ENCODE results near the gene WFIKKN2.

WFIKKN2 gene

GRCh38 chr17:50877838-50878237, 42.5 kb downstream of the WFIKKN2 start:
- H3K9me3 ChIP-seq (ENCODE audit: low read depth, low read length): no peaks in the 10 kb centered on the region
- DNase-seq (ENCODE audit: low read depth, low spot score): no peak
- no peak overlapping the region for H3K9ac ChIP-seq (ENCODE audit: insufficient read length)
- H3K4me3 ChIP-seq: no peak overlapping the region
- no peaks in the 10 kb centered on the region for H3K36me3 ChIP-seq (ENCODE audit: insufficient read depth, low read length)
- TF ChIP-seq EZH2 (IDR thresholded peaks at IDR 0.05): no peak
- TF ChIP-seq FOXP2 (optimal IDR thresholded peaks at IDR 0.05; ENCODE audit: control extremely low read depth, extremely low read length, insufficient read depth): no peak
- no peak for TF ChIP-seq POLR2AphosphoS5 (IDR thresholded peaks at IDR 0.05; ENCODE audit: borderline replicate concordance, low read depth, low read length)
- H3K27ac ChIP-seq: no peak overlapping the region

GRCh38 chr17:50879086-50879485, 43.7 kb downstream of the WFIKKN2 start:
- no peak for TF ChIP-seq EZH2 (IDR thresholded peaks at IDR 0.05)
- TF ChIP-seq POLR2AphosphoS5 (IDR thresholded peaks at IDR 0.05; ENCODE audit: borderline replicate concordance, low read depth, low read length): no peak
- TF ChIP-seq FOXP2 (optimal IDR thresholded peaks at IDR 0.05; ENCODE audit: control extremely low read depth, extremely low read length, insufficient read depth): no peak
- Histone ChIP-seq H3K4me3 (no peak overlapping the region), H3K9me3 (ENCODE audit: low read depth, low read length) (no peaks in the 10 kb centered on the region), H3K36me3 (ENCODE audit: insufficient read depth, low read length) (no peaks in the 10 kb centered on the region), H3K27ac (no peak overlapping the region), H3K9ac (ENCODE audit: insufficient read length) (no peak overlapping the region)
- no peak for DNase-seq (ENCODE audit: low read depth, low spot score)

GRCh38 chr17:50881182-50881581, 45.8 kb downstream of the WFIKKN2 start:
- no peak for DNase-seq (ENCODE audit: low read depth, low spot score)
- no peak overlapping the region for H3K9ac ChIP-seq (ENCODE audit: insufficient read length)

GRCh38 chr17:50882851-50883250, 47.5 kb downstream of the WFIKKN2 start:
- Histone ChIP-seq H3K4me3 (no peak overlapping the region), H3K27ac (no peak overlapping the region), H3K9ac (ENCODE audit: insufficient read length) (no peak overlapping the region), H3K9me3 (ENCODE audit: low read depth, low read length) (no peaks in the 10 kb centered on the region), H3K36me3 (ENCODE audit: insufficient read depth, low read length) (no peaks in the 10 kb centered on the region)
- DNase-seq (ENCODE audit: low read depth, low spot score): no peak
- TF ChIP-seq EZH2 (IDR thresholded peaks at IDR 0.05) (no peak), POLR2AphosphoS5 (IDR thresholded peaks at IDR 0.05; ENCODE audit: borderline replicate concordance, low read depth, low read length) (no peak), FOXP2 (optimal IDR thresholded peaks at IDR 0.05; ENCODE audit: control extremely low read depth, extremely low read length, insufficient read depth) (no peak)

More at GRCh38 chr17:50881182-50881581, 45.8 kb downstream of the WFIKKN2 start:
- H3K9me3 ChIP-seq (ENCODE audit: low read depth, low read length): no peaks in the 10 kb centered on the region
- H3K27ac ChIP-seq: no peak overlapping the region
- TF ChIP-seq EZH2 (IDR thresholded peaks at IDR 0.05) (no peak), FOXP2 (optimal IDR thresholded peaks at IDR 0.05; ENCODE audit: control extremely low read depth, extremely low read length, insufficient read depth) (no peak), POLR2AphosphoS5 (IDR thresholded peaks at IDR 0.05; ENCODE audit: borderline replicate concordance, low read depth, low read length) (no peak)
- H3K36me3 ChIP-seq (ENCODE audit: insufficient read depth, low read length): no peaks in the 10 kb centered on the region
- no peak overlapping the region for H3K4me3 ChIP-seq

GRCh38 chr17:50883850-50884438, 48.6 kb downstream of the WFIKKN2 start:
- Histone ChIP-seq H3K4me3 (no peak overlapping the region), H3K27ac (no peak overlapping the region), H3K9ac (ENCODE audit: insufficient read length) (no peak overlapping the region), H3K9me3 (ENCODE audit: low read depth, low read length) (no peaks in the 10 kb centered on the region), H3K36me3 (ENCODE audit: insufficient read depth, low read length) (no peaks in the 10 kb centered on the region)
- TF ChIP-seq POLR2AphosphoS5 (IDR thresholded peaks at IDR 0.05; ENCODE audit: borderline replicate concordance, low read depth, low read length): no peak
- no peak for DNase-seq (ENCODE audit: low read depth, low spot score)

GRCh38 chr17:50884439-50885311, 49.3 kb downstream of the WFIKKN2 start:
- Histone ChIP-seq H3K9me3 (ENCODE audit: low read depth, low read length) (no peaks in the 10 kb centered on the region), H3K36me3 (ENCODE audit: insufficient read depth, low read length) (no peaks in the 10 kb centered on the region), H3K9ac (ENCODE audit: insufficient read length) (no peak overlapping the region), H3K27ac (no peak overlapping the region), H3K4me3 (no peak overlapping the region)
- TF ChIP-seq POLR2AphosphoS5 (IDR thresholded peaks at IDR 0.05; ENCODE audit: borderline replicate concordance, low read depth, low read length): no peak
- no peak for TF ChIP-seq EZH2 (IDR thresholded peaks at IDR 0.05)
- no peak for TF ChIP-seq FOXP2 (optimal IDR thresholded peaks at IDR 0.05; ENCODE audit: control extremely low read depth, extremely low read length, insufficient read depth)
- no peak for DNase-seq (ENCODE audit: low read depth, low spot score)

- H3K27ac ChIP-seq: no peak overlapping the region
- H3K4me3 ChIP-seq: no peak overlapping the region
- H3K9me3 ChIP-seq (ENCODE audit: low read depth, low read length): no peaks in the 10 kb centered on the region
- no peak for TF ChIP-seq FOXP2 (optimal IDR thresholded peaks at IDR 0.05; ENCODE audit: control extremely low read depth, extremely low read length, insufficient read depth)
- no peak for TF ChIP-seq POLR2AphosphoS5 (IDR thresholded peaks at IDR 0.05; ENCODE audit: borderline replicate concordance, low read depth, low read length)
- no peak for DNase-seq (ENCODE audit: low read depth, low spot score)
- H3K9ac ChIP-seq (ENCODE audit: insufficient read length): no peak overlapping the region
- H3K36me3 ChIP-seq (ENCODE audit: insufficient read depth, low read length): no peaks in the 10 kb centered on the region
These were observed 52.4 kb downstream of the WFIKKN2 start for GRCh38 chr17:50887705-50888245.

- H3K36me3 ChIP-seq (ENCODE audit: insufficient read depth, low read length): no peaks in the 10 kb centered on the region
- no peak for DNase-seq (ENCODE audit: low read depth, low spot score)
- H3K9me3 ChIP-seq (ENCODE audit: low read depth, low read length): no peaks in the 10 kb centered on the region
- no peak overlapping the region for H3K9ac ChIP-seq (ENCODE audit: insufficient read length)
- no peak for TF ChIP-seq EZH2 (IDR thresholded peaks at IDR 0.05)
- no peak for TF ChIP-seq POLR2AphosphoS5 (IDR thresholded peaks at IDR 0.05; ENCODE audit: borderline replicate concordance, low read depth, low read length)
- TF ChIP-seq FOXP2 (optimal IDR thresholded peaks at IDR 0.05; ENCODE audit: control extremely low read depth, extremely low read length, insufficient read depth): no peak
- H3K27ac ChIP-seq: no peak overlapping the region
- no peak overlapping the region for H3K4me3 ChIP-seq
These were observed 54.2 kb downstream of the WFIKKN2 start for GRCh38 chr17:50889528-50890118.

Measured in SK-N-MC (cell line).